Aorta (tissue), 5 donors: ENCODE data around the gene STRBP. TPM values are rescaled to one million over a fixed set of nuclear protein-coding genes. Genes with fewer than 3 reads are reported as not detected.
"Not testable (repeated sequence)": the region's sequence is repeated elsewhere in the genome, so short reads cannot be mapped to it uniquely, and the experiment has no call there.

ENCODE experiments used
- ATAC-seq: fragments of 200-7000 bp; cut with Tn5 transposase; one replicate; pipeline ENCODE4 v1.9.1; 2022; ENCODE audit warnings: moderate library complexity; ENCODE audit not compliant: low FRiP score
- DNase-seq, 2 donors: peaks; one replicate each; pipeline ENCODE4 v3.0.0-alpha.2; 2020
- H3K27ac ChIP-seq, 2 donors: one replicate each; pipeline ENCODE4 v1.5.1; 2013; ENCODE audit warnings: low read length in 2 of 2, mild to moderate bottlenecking in 2 of 2, moderate library complexity in 2 of 2, control low read depth in 1 of 2, inconsistent platforms in 1 of 2, low read depth in 1 of 2
- H3K27me3 ChIP-seq, 2 donors: one replicate each; pipeline ENCODE4 v1.6.1; 2013; ENCODE audit warnings: control low read depth in 1 of 2, low read length in 1 of 2, mild to moderate bottlenecking in 1 of 2, moderate library complexity in 1 of 2; ENCODE audit not compliant: insufficient read depth in 2 of 2, control insufficient read depth in 1 of 2
- H3K36me3 ChIP-seq, 2 donors: one replicate each; pipeline ENCODE4 v1.6.1; 2013; ENCODE audit warnings: control low read depth in 1 of 2, low read length in 1 of 2, mild to moderate bottlenecking in 1 of 2; ENCODE audit not compliant: insufficient read depth in 2 of 2, control insufficient read depth in 1 of 2
- H3K4me1 ChIP-seq, 2 donors: one replicate each; pipeline ENCODE4 v1.6.1; 2013; ENCODE audit warnings: low read length in 2 of 2, control low read depth in 1 of 2, mild to moderate bottlenecking in 1 of 2, moderate library complexity in 1 of 2; ENCODE audit not compliant: insufficient read depth in 2 of 2, control insufficient read depth in 1 of 2
- H3K4me3 ChIP-seq, 2 donors: one replicate each; pipeline ENCODE4 v1.5.1; 2013; ENCODE audit warnings: low read length in 2 of 2, control low read depth in 1 of 2, mild to moderate bottlenecking in 1 of 2
- H3K9me3 ChIP-seq: one replicate; pipeline ENCODE4 v1.6.1; 2013; ENCODE audit warnings: mild to moderate bottlenecking, low read length; ENCODE audit not compliant: control insufficient read depth
- WGBS, 2 donors: extraction: QIAGEN DNeasy Blood & Tissue Kit; methylation state at CpG; one replicate each; pipeline ENCODE4 v1.1.7; 2013; 5-methylcytosine and 5-hydroxymethylcytosine counted together
- intact Hi-C, 2 donors: fragments of 100-400 bp; cut with DNase I; formaldehyde crosslinking; loops; one replicate each; pipeline versions ENCODE4 v1.14.2 to v1.15.0; 2022
- polyA plus RNA-seq, 2 donors: library from polyadenylated mRNA; stranded (reverse); fragments of 200-250 nt; gene quantifications; one replicate each; pipeline ENCODE4 v1.2.3, GENCODE V29; 2013
- total RNA-seq, 2 donors: library from RNA; stranded (reverse); fragmentation: NEBNext Ultra II Directional; extraction: Animal tissue kit (Norgen Biotek cat#: 25700); gene quantifications; one replicate each; pipeline ENCODE4 v1.2.1, GENCODE V29; 2021
- donor health status: healthy with polysubstance abuse.
- donor health status: Bipolar disorder and iron deficiency.
- donor health status: DM: no; HTN: no; CAD: no.
- donor health status: DM: no; HTN: no; CAD: no.
- donor health status: DM: yes; HTN: yes; CAD: no.

The STRBP gene
- total and polyA plus RNA-seq, 4 donors = 5.4 to 27.3 (median 8.6) TPM

DNA sequence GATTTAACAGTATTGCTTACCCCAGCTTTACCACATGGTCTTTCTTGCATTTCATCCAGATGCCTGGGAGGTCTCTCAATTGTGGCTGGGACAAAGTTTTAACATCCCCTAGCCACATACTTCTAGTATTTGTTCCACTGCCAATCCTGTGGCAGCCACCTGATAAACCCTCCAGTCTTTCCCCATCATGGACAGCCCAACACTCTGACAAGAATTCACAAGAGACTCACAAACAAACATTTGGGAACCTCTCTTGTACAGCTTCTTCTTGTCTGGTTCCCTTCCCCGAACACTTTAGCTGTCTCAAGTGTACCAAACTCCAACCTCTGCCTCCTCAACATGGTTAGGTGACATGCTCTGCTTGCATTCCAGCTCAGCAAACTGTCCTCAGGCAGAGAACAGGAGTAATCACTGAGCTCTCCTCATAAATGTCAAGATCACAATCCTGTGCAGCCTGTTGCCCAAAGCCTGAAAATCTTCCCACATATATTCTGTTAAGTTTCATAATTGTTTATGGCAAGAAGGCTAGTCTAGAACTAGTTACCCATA lies 59.7 kb downstream of the STRBP start:
- ATAC-seq = no peak
- Histone ChIP-seq H3K27me3 (no peaks in the 10 kb centered on the region), H3K27ac (no peak overlapping the region), H3K4me3 (no peak overlapping the region), H3K36me3 (no peaks in the 10 kb centered on the region), H3K9me3 (no peaks in the 10 kb centered on the region), H3K4me1 (no peaks in the 10 kb centered on the region)
- WGBS, 2 donors = 92 to 95% methylated on average over 1 of the region's 1 CpG
- intact Hi-C loops = no loop called here
- no peak for DNase-seq

DNA sequence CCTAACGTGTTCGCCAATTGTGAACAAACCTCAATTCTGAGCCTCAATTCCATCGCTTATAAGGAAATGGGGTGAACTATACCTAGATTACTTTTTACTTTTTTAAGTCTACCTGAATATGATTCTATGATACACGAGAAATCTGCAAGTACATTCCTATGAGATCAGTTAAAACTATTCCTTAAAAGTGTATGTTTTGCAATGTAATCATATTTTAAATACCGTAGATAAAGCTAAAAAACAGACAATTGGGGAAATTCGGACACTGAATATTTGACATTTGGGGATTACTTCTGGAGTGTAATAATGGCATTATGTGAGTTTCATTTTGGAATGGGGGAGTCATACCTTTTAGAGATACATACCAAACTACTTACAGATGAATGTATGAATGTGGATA lies 62.3 kb downstream of the STRBP start:
- Histone ChIP-seq H3K27me3 (no peaks in the 10 kb centered on the region), H3K9me3 (no peaks in the 10 kb centered on the region), H3K36me3 (no peaks in the 10 kb centered on the region), H3K4me1 (no peaks in the 10 kb centered on the region), H3K27ac (no peak overlapping the region), H3K4me3 (no peak overlapping the region)
- WGBS, 2 donors = 96% methylated on average over 6 of the region's 6 CpGs
- DNase-seq (no peak), ATAC-seq (no peak)
- intact Hi-C loops = no loop called here

DNA sequence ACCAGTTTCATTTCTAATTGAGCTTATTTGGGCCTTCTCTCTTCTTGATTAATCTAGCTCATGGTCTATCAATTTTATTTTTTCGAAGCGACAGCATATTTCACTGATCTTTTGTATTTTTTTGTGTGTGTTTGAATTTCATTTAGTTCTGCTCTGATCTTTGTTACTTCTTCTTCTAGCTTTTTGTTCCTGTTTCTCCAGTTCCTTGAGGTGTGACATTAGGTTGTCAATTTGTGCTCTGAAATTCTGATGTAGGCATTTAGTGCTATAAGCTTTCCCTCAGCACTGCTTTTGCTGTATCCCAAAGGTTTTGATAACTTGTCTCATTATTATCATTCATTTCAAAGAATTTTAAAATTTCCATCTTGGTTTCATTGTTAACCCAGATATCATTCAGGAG lies 67.3 kb downstream of the STRBP start:
- no peak for DNase-seq
- intact Hi-C loops = no loop called here
- no peak overlapping the region for H3K27ac ChIP-seq
- H3K4me3 ChIP-seq = no peak overlapping the region
- H3K9me3 ChIP-seq = no peaks in the 10 kb centered on the region
- ATAC-seq = no peak
- no peaks in the 10 kb centered on the region for H3K27me3 ChIP-seq
- WGBS, 2 donors = 74 to 100% methylated on average over 2 of the region's 2 CpGs
- no peaks in the 10 kb centered on the region for H3K4me1 ChIP-seq
- H3K36me3 ChIP-seq = no peaks in the 10 kb centered on the region

DNA sequence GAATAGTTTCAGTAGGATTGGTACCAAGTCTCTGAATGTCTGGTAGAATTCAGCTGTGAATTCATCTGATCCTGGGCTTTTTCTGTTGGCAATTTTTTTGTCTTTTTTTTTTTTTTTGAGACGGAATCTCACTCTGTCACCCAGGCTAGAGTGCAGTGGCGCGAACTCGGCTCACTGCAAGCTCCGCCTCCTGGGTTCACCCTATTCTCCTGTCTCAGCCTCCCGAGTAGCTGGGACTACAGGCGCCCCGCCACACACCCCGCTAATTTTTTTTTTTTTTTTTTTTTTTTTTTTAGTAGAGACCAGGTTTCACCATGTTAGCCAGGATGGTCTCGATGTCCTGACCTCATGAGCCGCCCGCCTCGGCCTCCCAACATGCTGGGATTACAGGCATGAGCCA lies 67.9 kb downstream of the STRBP start:
- H3K27ac ChIP-seq, H3K4me3 ChIP-seq, ATAC-seq, H3K27me3 ChIP-seq, H3K36me3 ChIP-seq, intact Hi-C loops, DNase-seq, H3K4me1 ChIP-seq, H3K9me3 ChIP-seq: not testable (repeated sequence)
- WGBS, 2 donors = 96 to 98% methylated on average over 13 of the region's 13 CpGs

GRCh38 chr9:123196124-123196523 lies 72.3 kb downstream of the STRBP start:
- Histone ChIP-seq H3K27ac (no peak overlapping the region), H3K4me3 (no peak overlapping the region), H3K27me3 (no peaks in the 10 kb centered on the region), H3K9me3 (no peaks in the 10 kb centered on the region), H3K36me3 (no peaks in the 10 kb centered on the region), H3K4me1 (no peaks in the 10 kb centered on the region)
- intact Hi-C loops = no loop called here
- WGBS, 2 donors = 94 to 97% methylated on average over 1 of the region's 1 CpG
- no peak for ATAC-seq
- no peak for DNase-seq

DNA sequence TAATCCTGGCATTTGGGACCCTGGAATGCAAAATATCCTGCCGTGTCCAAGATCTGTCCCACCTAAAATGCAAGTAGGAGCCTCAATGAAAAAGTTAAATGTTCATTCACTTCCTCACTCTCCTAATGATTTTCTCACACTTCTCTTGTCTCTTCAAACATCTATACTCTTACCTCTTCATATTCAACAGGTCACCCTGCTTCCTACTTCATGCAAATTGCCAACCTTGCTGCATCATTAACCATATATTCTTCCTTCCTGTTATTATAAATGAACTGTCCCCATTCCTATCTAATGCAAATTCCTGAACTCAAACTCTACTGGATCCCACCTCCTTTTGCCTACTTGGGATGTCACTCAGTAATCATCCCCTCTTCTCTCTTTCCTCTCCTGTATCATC lies 74.4 kb downstream of the STRBP start:
- ATAC-seq = no peak
- Histone ChIP-seq H3K27ac (no peak overlapping the region), H3K9me3 (no peaks in the 10 kb centered on the region), H3K27me3 (no peaks in the 10 kb centered on the region), H3K4me3 (no peak overlapping the region), H3K36me3 (no peaks in the 10 kb centered on the region), H3K4me1 (no peaks in the 10 kb centered on the region)
- DNase-seq = no peak
- intact Hi-C loops = no loop called here
- WGBS, 2 donors = 93 to 96% methylated on average over 1 of the region's 1 CpG

DNA sequence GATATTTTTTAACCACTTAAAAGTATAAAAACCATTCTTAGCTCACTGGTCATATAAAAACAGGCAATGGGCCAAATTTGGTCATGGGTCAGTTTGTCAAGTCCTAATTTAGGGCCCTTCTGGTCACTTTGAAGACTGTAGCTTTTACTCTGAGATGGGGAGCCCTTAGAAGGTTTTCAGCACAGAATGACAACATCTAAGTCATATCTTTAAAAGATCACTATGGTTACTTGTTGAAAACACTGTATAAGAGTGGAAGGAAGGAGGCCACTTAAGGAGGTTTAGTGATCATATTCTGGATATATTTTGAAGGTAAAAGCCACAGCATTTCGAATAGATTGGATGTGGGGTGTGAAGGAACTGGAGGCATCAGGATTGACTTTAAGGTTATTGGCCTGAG lies 76.7 kb downstream of the STRBP start:
- WGBS, 2 donors = 89 to 91% methylated on average over 1 of the region's 1 CpG

GRCh38 chr9:123191260-123191659 lies 77.1 kb downstream of the STRBP start:
- Histone ChIP-seq H3K27ac (no peak overlapping the region), H3K4me3 (no peak overlapping the region), H3K27me3 (no peaks in the 10 kb centered on the region), H3K36me3 (no peaks in the 10 kb centered on the region), H3K4me1 (no peaks in the 10 kb centered on the region), H3K9me3 (no peaks in the 10 kb centered on the region)
- intact Hi-C loops = no loop called here
- DNase-seq (no peak), ATAC-seq (no peak)
- WGBS, 2 donors = 56 to 61% methylated on average over 4 of the region's 4 CpGs

More for the DNA sequence above, 76.7 kb downstream of the STRBP start:
- Histone ChIP-seq H3K27me3 (no peaks in the 10 kb centered on the region), H3K36me3 (no peaks in the 10 kb centered on the region), H3K27ac (no peak overlapping the region), H3K4me1 (no peaks in the 10 kb centered on the region), H3K4me3 (no peak overlapping the region), H3K9me3 (no peaks in the 10 kb centered on the region)
- ATAC-seq (no peak), DNase-seq (no peak)
- intact Hi-C loops = no loop called here

- H3K27ac ChIP-seq = no peak overlapping the region
- WGBS, 2 donors = 97% methylated on average over 1 of the region's 1 CpG
- ATAC-seq (no peak), DNase-seq (no peak)
- H3K36me3 ChIP-seq = no peaks in the 10 kb centered on the region
- intact Hi-C loops = no loop called here
- H3K27me3 ChIP-seq = no peaks in the 10 kb centered on the region
- no peak overlapping the region for H3K4me3 ChIP-seq
- H3K9me3 ChIP-seq = no peaks in the 10 kb centered on the region
- H3K4me1 ChIP-seq = no peaks in the 10 kb centered on the region
These were observed 81.3 kb downstream of the STRBP start for GRCh38 chr9:123187131-123187530.
